D721Med (cell line): ENCODE measurements around the gene CD44.

Experiments used
- DNase-seq: peaks from one replicate; pipeline ENCODE4 v3.0.0; 2011; ENCODE audit warnings: low spot score; ENCODE audit not compliant: insufficient read length
- FAIRE-seq: peaks from 2 replicates; lab custom pipeline; 2011; peaks lifted over from hg19 to GRCh38; lab: Jason Lieb, UNC
- CTCF ChIP-seq: IDR thresholded peaks from 2 replicates; pipeline ENCODE4 v1.5.1; 2012; ENCODE audit warnings: mild to moderate bottlenecking, control low read depth; ENCODE audit not compliant: insufficient read depth; ENCODE audit errors: missing control alignments

Gene CD44

DNA sequence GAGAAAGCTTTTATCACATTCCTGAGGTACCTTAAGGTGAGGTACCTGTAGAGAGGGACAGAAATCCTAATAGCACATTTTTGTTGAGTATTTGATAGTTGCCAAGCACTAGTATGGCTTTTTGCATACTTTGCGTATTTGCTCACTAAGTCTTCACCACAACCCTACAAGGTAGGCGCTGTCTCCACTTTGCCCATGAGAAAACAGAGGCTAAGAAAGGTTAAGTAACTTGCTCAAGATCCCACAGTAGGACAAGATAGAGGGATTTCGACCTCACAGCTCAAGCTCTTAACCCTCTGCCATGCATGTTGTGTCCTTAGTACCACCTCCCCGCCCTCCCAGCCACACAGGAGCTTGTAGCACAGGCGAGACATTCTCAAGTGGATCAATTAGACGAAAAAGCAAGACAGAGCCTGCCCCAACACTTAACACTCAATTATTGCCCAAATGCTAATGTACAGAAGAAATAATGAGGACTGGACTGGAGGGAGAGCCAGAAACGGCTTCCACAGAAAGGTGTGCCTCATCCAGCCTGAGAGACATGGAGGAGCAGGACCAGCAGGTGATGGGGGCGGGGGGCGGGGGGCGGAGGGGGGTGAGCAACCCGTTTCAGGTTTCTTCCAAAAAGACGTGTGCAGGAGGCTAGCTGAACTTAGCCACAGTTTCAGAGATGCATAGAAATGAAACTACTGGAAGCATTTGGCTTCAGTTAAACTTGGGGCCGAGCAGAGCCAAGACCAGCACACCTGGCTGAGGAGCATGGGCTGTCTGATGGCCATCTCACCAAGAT lies 26.7 kb upstream of the CD44 start:
- DNase-seq, result no peak
- no peak for TF ChIP-seq CTCF
- FAIRE-seq, result no peak

GRCh38 chr11:35112846-35113105 lies 26.2 kb upstream of the CD44 start:
- no peak for TF ChIP-seq CTCF
- DNase-seq (no peak), FAIRE-seq (no peak)

GRCh38 chr11:35114906-35115687 lies 23.9 kb upstream of the CD44 start:
- no peak for TF ChIP-seq CTCF
- no peak for FAIRE-seq
- DNase-seq, result no peak

- FAIRE-seq, result no peak
- TF ChIP-seq CTCF, result no peak
Observed at GRCh38 chr11:35115688-35116030, 23.3 kb upstream of the CD44 start.

GRCh38 chr11:35116245-35116644 lies 22.7 kb upstream of the CD44 start:
- TF ChIP-seq CTCF, result no peak
- FAIRE-seq (no peak), DNase-seq (no peak)

More at GRCh38 chr11:35115688-35116030, 23.3 kb upstream of the CD44 start:
- DNase-seq, result no peak

DNA sequence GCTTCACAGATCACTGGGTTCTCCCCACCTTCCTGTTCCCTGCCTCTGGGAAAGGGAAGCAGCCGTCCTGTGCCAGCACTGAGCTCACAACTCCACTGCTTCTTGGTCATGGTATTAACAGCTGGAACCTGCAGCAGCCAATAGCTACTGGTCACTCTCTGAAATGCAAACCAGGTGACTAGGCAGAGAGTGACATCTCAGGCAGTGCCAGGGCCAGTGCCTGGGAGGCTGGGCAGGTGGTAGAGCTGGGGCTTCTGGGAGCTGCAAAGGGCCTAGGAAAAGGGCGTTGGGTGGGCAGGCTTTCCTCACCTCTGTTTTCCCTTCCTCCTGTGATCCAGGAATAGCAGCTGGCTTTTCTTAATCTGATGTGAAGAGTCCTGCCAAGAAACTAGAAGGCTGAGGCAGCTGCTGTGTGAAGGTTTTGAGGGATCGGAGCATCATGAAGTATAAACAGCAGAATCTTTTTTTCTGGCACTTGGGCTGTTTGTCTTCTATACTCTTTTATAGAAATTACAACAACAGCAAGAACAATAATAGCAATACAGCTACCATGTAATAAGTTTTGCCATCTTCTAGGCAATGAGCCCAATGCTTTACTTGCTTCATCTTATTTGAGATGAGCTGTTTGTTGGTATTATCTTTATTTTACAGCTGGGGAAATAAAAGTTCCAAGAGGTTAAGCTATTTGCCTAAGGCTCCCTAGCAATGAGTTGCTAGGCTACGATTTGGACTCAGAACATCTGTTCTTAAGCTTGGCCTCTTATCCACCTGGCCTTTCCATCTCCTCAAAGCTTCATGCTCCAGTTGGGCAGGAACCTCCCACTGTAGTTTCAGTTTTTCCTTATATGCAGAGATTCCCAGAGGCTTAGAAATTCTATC lies 22.0 kb upstream of the CD44 start:
- no peak for DNase-seq
- FAIRE-seq, result no peak
- no peak for TF ChIP-seq CTCF

- no peak for TF ChIP-seq CTCF
Observed at GRCh38 chr11:35118906-35119305, 20.1 kb upstream of the CD44 start.

More at GRCh38 chr11:35118906-35119305, 20.1 kb upstream of the CD44 start:
- FAIRE-seq, result no peak
- DNase-seq, result no peak
